Liver (tissue), 9 donors: ENCODE measurements around the gene TUT4. TPM values are rescaled to one million over a fixed set of nuclear protein-coding genes. Genes with fewer than 3 reads are reported as not detected.

Experiments used
- DNase-seq: peaks from one replicate; pipeline ENCODE4 v3.0.0-alpha.2; 2017; ENCODE audit warnings: low spot score
- H3K27ac ChIP-seq, 2 donors: one replicate each; pipeline ENCODE4 v1.7.0; 2013; ENCODE audit warnings: inconsistent platforms in 2 of 2, low read length in 2 of 2, control low read depth in 1 of 2, low read depth in 1 of 2, mild to moderate bottlenecking in 1 of 2
- H3K27me3 ChIP-seq, 4 donors: one replicate each; pipeline versions ENCODE4 v1.6.1 to v1.7.0; 2013; ENCODE audit warnings: low read length in 3 of 4, inconsistent platforms in 1 of 4, mild to moderate bottlenecking in 1 of 4, moderate library complexity in 1 of 4; ENCODE audit not compliant: control insufficient read depth in 4 of 4, insufficient read depth in 4 of 4
- H3K36me3 ChIP-seq, 4 donors: one replicate each; pipeline versions ENCODE4 v1.6.1 to v1.7.0; 2013; ENCODE audit warnings: low read length in 3 of 4, mild to moderate bottlenecking in 3 of 4, low read depth in 1 of 4, moderate library complexity in 1 of 4; ENCODE audit not compliant: control insufficient read depth in 4 of 4, insufficient read depth in 3 of 4
- H3K4me1 ChIP-seq, 4 donors: one replicate each; pipeline versions ENCODE4 v1.6.1 to v1.7.0; 2013; ENCODE audit warnings: low read length in 3 of 4, mild to moderate bottlenecking in 3 of 4, moderate library complexity in 1 of 4; ENCODE audit not compliant: control insufficient read depth in 4 of 4, insufficient read depth in 4 of 4
- H3K4me3 ChIP-seq, 3 donors: one replicate each; pipeline versions ENCODE4 v1.6.1 to v1.7.0; 2013; ENCODE audit warnings: low read length in 3 of 3, control low read depth in 1 of 3, low read depth in 1 of 3, mild to moderate bottlenecking in 1 of 3
- H3K9ac ChIP-seq, 2 donors: one replicate each; pipeline ENCODE4 v1.7.0; 2013; ENCODE audit warnings: low read length in 2 of 2, mild to moderate bottlenecking in 2 of 2, moderate library complexity in 2 of 2, control low read depth in 1 of 2, low read depth in 1 of 2
- H3K9me3 ChIP-seq, 4 donors: one replicate each; pipeline versions ENCODE4 v1.6.1 to v1.7.0; 2013; ENCODE audit warnings: low read length in 3 of 4; ENCODE audit not compliant: control insufficient read depth in 4 of 4
- FOXA2 ChIP-seq: IDR thresholded peaks from 2 replicates; pipeline ENCODE4 v1.6.1; 2016; ENCODE audit warnings: antibody characterized with exemption
- GABPA ChIP-seq, 2 donors: IDR thresholded peaks in 1 of 2; conservative IDR thresholded peaks in 1 of 2; 2 replicates each; pipeline ENCODE4 v1.6.1; 2016; ENCODE audit warnings: antibody characterized with exemption in 2 of 2, mild to moderate bottlenecking in 1 of 2, moderate library complexity in 1 of 2
- HNF4A ChIP-seq, 2 donors: conservative IDR thresholded peaks; 2 replicates each; pipeline ENCODE4 v1.6.1; 2016; ENCODE audit warnings: antibody characterized with exemption in 2 of 2, mild to moderate bottlenecking in 2 of 2
- HNF4G ChIP-seq: IDR thresholded peaks from 2 replicates; pipeline ENCODE4 v1.6.1; 2016; ENCODE audit warnings: antibody characterized with exemption
- NR2F2 ChIP-seq: IDR thresholded peaks from 2 replicates; pipeline ENCODE4 v1.6.1; 2016; ENCODE audit warnings: antibody characterized with exemption
- RAD21 ChIP-seq, 2 donors: IDR thresholded peaks; 2 replicates each; pipeline ENCODE4 v1.6.1; 2016; ENCODE audit warnings: antibody characterized with exemption in 2 of 2, mild to moderate bottlenecking in 2 of 2
- RXRA ChIP-seq, 2 donors: IDR thresholded peaks; 2 replicates each; pipeline ENCODE4 v1.6.1; 2017 to 2018; ENCODE audit warnings: antibody characterized with exemption in 2 of 2, mild to moderate bottlenecking in 1 of 2
- SP1 ChIP-seq: IDR thresholded peaks from 2 replicates; pipeline ENCODE4 v1.6.1; 2018; ENCODE audit warnings: antibody characterized with exemption, mild to moderate bottlenecking
- WGBS: extraction: QIAGEN DNeasy Blood & Tissue Kit; methylation state at CpG from one replicate; pipeline ENCODE4 v1.1.7; 2013; 5-methylcytosine and 5-hydroxymethylcytosine counted together
- polyA plus RNA-seq, 2 donors: library from polyadenylated mRNA; stranded (reverse) in 1 of 2; unstranded in 1 of 2; fragments of 200-250 nt in 1 of 2; fragments of >200 nt in 1 of 2; fragmentation: Nextera tagmentation in 1 of 2; extraction: Ambion mirVana in 1 of 2; gene quantifications; one replicate each; pipeline versions ENCODE4 v1.2.1 to v1.2.3, GENCODE V29; 2013 to 2015
- total RNA-seq, 2 donors: library from RNA; depleted of rRNA; stranded (reverse); fragments of >200 nt; gene quantifications; one replicate each; pipeline ENCODE4 v1.2.3, GENCODE V29; 2014
- TF ChIP-seq, protein P1 (sequence below): IDR thresholded peaks from 2 replicates; pipeline ENCODE4 v1.6.1; 2016; ENCODE audit warnings: antibody characterized with exemption, mild to moderate bottlenecking
- TF ChIP-seq, protein P2 (sequence below): IDR thresholded peaks from 2 replicates; pipeline ENCODE4 v1.6.1; 2016; ENCODE audit warnings: antibody characterized with exemption
- donor health status: healthy.
- donor health status: healthy.
- donor health status: healthy.
- donor health status: healthy.
- donor health status: healthy.

TUT4 gene
- total and polyA plus RNA-seq, 4 donors, result 12.2 to 28.0 (median 24.0) TPM

DNA sequence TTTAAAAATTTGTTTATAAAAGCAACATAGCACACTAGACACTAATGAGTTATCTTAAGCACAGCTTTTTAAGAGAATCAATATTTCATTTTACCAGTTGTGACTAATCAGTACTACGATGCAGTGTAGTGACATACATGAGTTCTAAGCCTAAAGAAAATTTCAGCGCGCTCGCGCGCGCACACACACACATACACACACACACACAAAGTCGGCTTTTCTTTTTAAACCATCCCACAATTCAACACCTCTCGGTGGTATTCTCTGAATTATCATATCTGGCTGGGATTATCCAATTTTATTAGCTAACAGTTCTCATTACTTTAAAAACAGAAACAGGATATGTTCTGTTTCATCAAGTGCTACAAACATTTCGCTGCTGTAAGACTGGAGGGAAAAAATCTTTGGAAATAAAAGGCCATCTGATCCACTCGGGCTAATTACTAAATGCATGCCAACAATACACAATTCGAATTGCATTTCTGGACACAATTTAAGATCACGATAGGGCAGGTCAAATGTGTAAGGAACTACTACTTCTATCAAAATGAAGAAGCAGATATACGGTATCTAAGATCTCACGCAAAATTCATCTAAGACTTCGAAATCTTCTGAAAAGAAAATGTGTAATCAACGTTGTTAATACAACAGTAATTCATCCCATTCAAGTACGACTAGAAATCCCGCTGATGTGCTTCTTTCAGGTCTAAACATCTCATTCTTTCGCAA is 1.2 kb downstream of the TUT4 start:
- H3K27ac ChIP-seq, result peak overlapping the region; percentile 85 to 92
- DNase-seq, result no peak
- peak overlapping the region; percentile 84 to 89 for H3K9ac ChIP-seq
- 9% methylated on average over 20 of the region's 20 CpGs for WGBS
- H3K9me3 ChIP-seq, result no peaks in the 10 kb centered on the region
- peak overlapping the region; percentile 71 to 92 (median 77) for H3K4me3 ChIP-seq
- H3K36me3 ChIP-seq, result no peaks in the 10 kb centered on the region
- no peaks in the 10 kb centered on the region for H3K27me3 ChIP-seq
- peak; percentile 4 for TF ChIP-seq FOXA2
- TF ChIP-seq, protein P1, sequence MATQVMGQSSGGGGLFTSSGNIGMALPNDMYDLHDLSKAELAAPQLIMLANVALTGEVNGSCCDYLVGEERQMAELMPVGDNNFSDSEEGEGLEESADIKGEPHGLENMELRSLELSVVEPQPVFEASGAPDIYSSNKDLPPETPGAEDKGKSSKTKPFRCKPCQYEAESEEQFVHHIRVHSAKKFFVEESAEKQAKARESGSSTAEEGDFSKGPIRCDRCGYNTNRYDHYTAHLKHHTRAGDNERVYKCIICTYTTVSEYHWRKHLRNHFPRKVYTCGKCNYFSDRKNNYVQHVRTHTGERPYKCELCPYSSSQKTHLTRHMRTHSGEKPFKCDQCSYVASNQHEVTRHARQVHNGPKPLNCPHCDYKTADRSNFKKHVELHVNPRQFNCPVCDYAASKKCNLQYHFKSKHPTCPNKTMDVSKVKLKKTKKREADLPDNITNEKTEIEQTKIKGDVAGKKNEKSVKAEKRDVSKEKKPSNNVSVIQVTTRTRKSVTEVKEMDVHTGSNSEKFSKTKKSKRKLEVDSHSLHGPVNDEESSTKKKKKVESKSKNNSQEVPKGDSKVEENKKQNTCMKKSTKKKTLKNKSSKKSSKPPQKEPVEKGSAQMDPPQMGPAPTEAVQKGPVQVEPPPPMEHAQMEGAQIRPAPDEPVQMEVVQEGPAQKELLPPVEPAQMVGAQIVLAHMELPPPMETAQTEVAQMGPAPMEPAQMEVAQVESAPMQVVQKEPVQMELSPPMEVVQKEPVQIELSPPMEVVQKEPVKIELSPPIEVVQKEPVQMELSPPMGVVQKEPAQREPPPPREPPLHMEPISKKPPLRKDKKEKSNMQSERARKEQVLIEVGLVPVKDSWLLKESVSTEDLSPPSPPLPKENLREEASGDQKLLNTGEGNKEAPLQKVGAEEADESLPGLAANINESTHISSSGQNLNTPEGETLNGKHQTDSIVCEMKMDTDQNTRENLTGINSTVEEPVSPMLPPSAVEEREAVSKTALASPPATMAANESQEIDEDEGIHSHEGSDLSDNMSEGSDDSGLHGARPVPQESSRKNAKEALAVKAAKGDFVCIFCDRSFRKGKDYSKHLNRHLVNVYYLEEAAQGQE, result no peak
- TF ChIP-seq NR2F2, result no peak
- no peak for TF ChIP-seq HNF4A (conservative IDR thresholded peaks at IDR 0.05)
- peaks cover 2 to 27% (median 12%) of the 10 kb centered on the region in 4 donors for H3K4me1 ChIP-seq

DNA sequence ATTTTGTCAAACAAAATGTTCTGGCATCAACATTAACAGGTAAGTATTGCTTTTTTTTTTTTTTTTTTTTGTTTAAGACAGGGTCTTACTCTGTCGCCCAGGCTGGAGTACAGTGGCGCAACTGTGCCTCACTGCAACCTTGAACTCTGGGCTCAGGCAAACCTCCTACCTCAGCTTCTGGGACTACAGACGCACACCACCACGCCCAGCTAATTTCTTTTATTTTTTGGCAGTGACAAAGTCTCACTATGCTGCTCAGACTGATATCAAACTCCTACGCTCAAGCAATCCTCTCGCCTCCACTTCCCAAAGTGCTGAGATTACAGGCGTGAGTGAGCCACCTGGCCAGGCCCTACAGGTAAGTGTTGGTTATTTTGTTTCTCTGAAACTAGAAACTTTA is 2.4 kb downstream of the TUT4 start:
- no peak overlapping the region for H3K4me3 ChIP-seq
- H3K36me3 ChIP-seq, result no peaks in the 10 kb centered on the region
- H3K27ac ChIP-seq, result no peak overlapping the region
- no peak for DNase-seq
- no peaks in the 10 kb centered on the region for H3K9me3 ChIP-seq
- peak in 1 of 2 donors; percentile 31 for TF ChIP-seq RAD21 (IDR thresholded peaks at IDR 0.05)
- peak; percentile 69 to 75 for TF ChIP-seq HNF4A (conservative IDR thresholded peaks at IDR 0.05)
- no peak for TF ChIP-seq GABPA (IDR thresholded peaks at IDR 0.05 in 1 of 2, conservative IDR thresholded peaks at IDR 0.05 in 1 of 2)
- TF ChIP-seq RXRA (IDR thresholded peaks at IDR 0.05), result peak; percentile 32 to 49
- TF ChIP-seq HNF4G, result no peak
- peak; percentile 14 for TF ChIP-seq SP1
- TF ChIP-seq, protein P2, sequence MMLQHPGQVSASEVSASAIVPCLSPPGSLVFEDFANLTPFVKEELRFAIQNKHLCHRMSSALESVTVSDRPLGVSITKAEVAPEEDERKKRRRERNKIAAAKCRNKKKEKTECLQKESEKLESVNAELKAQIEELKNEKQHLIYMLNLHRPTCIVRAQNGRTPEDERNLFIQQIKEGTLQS, result no peak
- H3K4me1 ChIP-seq, result peaks cover 2 to 27% (median 12%) of the 10 kb centered on the region in 4 donors
- WGBS, result 39% methylated on average over 7 of the region's 7 CpGs
- no peaks in the 10 kb centered on the region for H3K27me3 ChIP-seq
- no peak overlapping the region for H3K9ac ChIP-seq

DNA sequence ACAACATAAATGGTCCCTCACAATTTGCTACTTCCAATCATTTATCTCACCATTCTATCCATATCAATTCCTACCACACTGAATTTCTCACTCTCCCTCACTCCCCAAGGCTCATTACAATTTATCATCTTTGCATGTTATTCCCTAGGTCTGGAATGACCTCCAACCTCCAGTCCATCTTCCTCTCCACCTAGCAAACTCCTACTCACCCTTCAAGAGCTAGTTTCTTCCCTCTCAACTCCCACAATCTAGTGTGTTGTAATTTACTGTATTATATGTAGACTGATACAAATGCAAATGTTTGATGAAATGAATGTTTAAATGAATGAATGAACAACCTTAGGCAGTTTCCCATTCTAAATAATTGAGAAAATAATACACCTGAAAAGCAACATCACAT is 3.6 kb downstream of the TUT4 start:
- Histone ChIP-seq H3K4me1 (peaks cover 2 to 27% (median 12%) of the 10 kb centered on the region in 4 donors), H3K9me3 (no peaks in the 10 kb centered on the region), H3K36me3 (no peaks in the 10 kb centered on the region), H3K4me3 (no peak overlapping the region), H3K27ac (no peak overlapping the region), H3K27me3 (no peaks in the 10 kb centered on the region), H3K9ac (no peak overlapping the region)
- TF ChIP-seq, protein P2, result no peak
- DNase-seq, result no peak
